ENCODE measurements around the gene TRDMT1. TPM values are rescaled to one million over a fixed set of nuclear protein-coding genes. Genes with fewer than 3 reads are reported as not detected.

The TRDMT1 gene
- total RNA-seq, 4 donors from 2014 or later, result 29.4 to 39.7 (median 31.7) TPM

DNA sequence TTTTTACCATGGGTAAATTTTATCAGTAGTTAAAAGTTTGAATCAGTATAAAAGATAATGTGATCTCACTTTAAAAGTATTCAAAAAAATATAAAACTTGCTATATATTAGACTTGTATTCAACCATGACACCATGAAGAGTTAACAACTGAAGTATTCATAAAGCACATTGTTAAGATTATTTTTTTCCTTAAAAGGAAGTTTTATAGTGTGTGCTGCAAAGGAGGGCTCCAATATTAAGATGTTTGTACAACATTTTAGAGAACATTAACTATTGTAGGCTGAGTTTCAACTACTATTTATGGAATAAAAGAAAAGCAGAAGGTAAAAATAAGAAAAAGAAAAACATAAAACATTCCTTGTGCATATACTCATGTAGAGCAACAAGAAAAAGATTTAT is 47.4 kb downstream of the TRDMT1 start:
- H3K27me3 ChIP-seq, result no peaks in the 10 kb centered on the region
- no peak overlapping the region for H3K27ac ChIP-seq
- H3K4me1 ChIP-seq, result peaks cover 5 to 8% of the 10 kb centered on the region in 2 donors
- intact Hi-C loops (cut with DNase I), result no loop called here
- H3K36me3 ChIP-seq, result no peaks in the 10 kb centered on the region
- DNase-seq, result no peak
- no peak for TF ChIP-seq POLR2A (IDR thresholded peaks at IDR 0.05)
- TF ChIP-seq CTCF (IDR thresholded peaks at IDR 0.05), result no peak
- no peak overlapping the region for H3K4me3 ChIP-seq (replicated peaks in 1 of 3)
- H3K9me3 ChIP-seq, result no peaks in the 10 kb centered on the region

DNA sequence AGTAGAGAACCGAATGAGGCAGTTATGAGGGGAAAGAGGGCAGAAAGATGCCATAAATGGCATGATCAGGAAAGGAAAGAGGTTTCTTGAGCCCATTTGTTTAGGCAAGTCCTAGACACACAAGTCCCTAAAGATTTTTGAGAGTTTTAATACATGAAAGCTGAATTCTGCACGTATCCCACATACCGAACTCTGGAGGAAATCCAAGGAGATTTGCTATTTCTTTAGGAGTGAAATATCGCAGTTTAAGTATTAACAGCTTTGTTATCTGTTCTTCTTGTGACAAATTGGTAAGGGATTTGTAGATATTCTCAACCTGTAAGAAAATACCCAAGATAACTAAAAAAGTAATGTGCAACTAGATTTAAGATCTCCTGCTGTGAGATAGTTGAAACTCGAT is 48.2 kb downstream of the TRDMT1 start:
- TF ChIP-seq POLR2A (IDR thresholded peaks at IDR 0.05) (no peak), CTCF (IDR thresholded peaks at IDR 0.05) (no peak)
- Histone ChIP-seq H3K36me3 (no peaks in the 10 kb centered on the region), H3K27ac (no peak overlapping the region), H3K9me3 (no peaks in the 10 kb centered on the region), H3K27me3 (no peaks in the 10 kb centered on the region), H3K4me3 (replicated peaks in 1 of 3) (no peak overlapping the region), H3K4me1 (peaks cover 5 to 8% of the 10 kb centered on the region in 2 donors)
- intact Hi-C loops (cut with DNase I), result no loop called here
- WGBS, 2 donors, result 89 to 97% methylated on average over 5 of the region's 5 CpGs
- DNase-seq, result no peak

DNA sequence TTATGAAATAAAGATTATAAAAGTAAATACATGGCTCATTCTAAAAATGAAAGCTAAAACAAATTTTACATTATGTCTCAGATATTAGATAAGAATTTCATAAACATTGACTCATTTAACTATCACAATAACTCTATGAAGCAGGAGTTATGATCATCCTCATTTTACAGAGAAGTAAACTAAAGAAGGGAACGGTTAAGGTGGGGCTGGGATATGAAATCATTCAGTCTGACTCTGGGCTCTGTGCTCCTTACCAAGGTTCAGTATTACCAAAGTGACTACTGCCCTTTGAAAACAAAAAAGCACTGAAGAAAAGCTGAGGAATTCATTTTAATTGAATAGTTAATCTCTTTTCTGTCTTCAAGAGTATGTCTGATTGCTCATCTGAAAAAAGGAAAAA is 49.8 kb downstream of the TRDMT1 start:
- WGBS, 2 donors, result 79 to 83% methylated on average over 1 of the region's 1 CpG

GRCh38 chr10:17147884-17148489 is 53.5 kb downstream of the TRDMT1 start:
- no peak overlapping the region for H3K27ac ChIP-seq

More for the DNA sequence above, 49.8 kb downstream of the TRDMT1 start:
- no peak for TF ChIP-seq POLR2A (IDR thresholded peaks at IDR 0.05)
- no peak for TF ChIP-seq CTCF (IDR thresholded peaks at IDR 0.05)
- DNase-seq, result no peak
- Histone ChIP-seq H3K27ac (peak overlapping the region in 2 of 3 donors; percentile 17 to 54), H3K4me1 (peaks cover 5 to 8% of the 10 kb centered on the region in 2 donors), H3K27me3 (no peaks in the 10 kb centered on the region), H3K36me3 (no peaks in the 10 kb centered on the region), H3K4me3 (replicated peaks in 1 of 3) (no peak overlapping the region), H3K9me3 (no peaks in the 10 kb centered on the region)
- intact Hi-C loops (cut with DNase I), result no loop called here

More at GRCh38 chr10:17147884-17148489, 53.5 kb downstream of the TRDMT1 start:
- TF ChIP-seq CTCF (IDR thresholded peaks at IDR 0.05) (no peak), POLR2A (IDR thresholded peaks at IDR 0.05) (no peak)
- no peaks in the 10 kb centered on the region for H3K36me3 ChIP-seq
- no peak for DNase-seq
- H3K27me3 ChIP-seq, result no peaks in the 10 kb centered on the region
- WGBS, 2 donors, result 90 to 96% methylated on average over 5 of the region's 5 CpGs
- intact Hi-C loops (cut with DNase I), result no loop called here
- H3K9me3 ChIP-seq, result no peaks in the 10 kb centered on the region
- H3K4me3 ChIP-seq (replicated peaks in 1 of 3), result no peak overlapping the region
- peaks cover 5 to 8% of the 10 kb centered on the region in 2 donors for H3K4me1 ChIP-seq

All from thyroid gland (tissue), 4 donors.